Uterus (tissue), 2 donors: Measurements from ENCODE around the gene KRT4.

Source experiments
- POLR2A ChIP-seq, 2 donors: fragments of 450-650 bp; IDR thresholded peaks; one replicate each; pipeline ENCODE4 v1.6.1; 2016; ENCODE audit warnings: antibody characterized with exemption in 2 of 2, mild to moderate bottlenecking in 1 of 2, moderate library complexity in 1 of 2
- TF ChIP-seq, protein P1 (sequence below), 4 experiments: fragments of 200-600 bp in 2 of 4; fragments of 450-650 bp in 2 of 4; sonication (generic) in 2 of 4; IDR thresholded peaks; one replicate each; pipeline ENCODE4 v1.5.1; 2016 to 2019; ENCODE audit warnings: antibody characterized with exemption in 4 of 4, mild to moderate bottlenecking in 2 of 4, moderate library complexity in 1 of 4

DNA sequence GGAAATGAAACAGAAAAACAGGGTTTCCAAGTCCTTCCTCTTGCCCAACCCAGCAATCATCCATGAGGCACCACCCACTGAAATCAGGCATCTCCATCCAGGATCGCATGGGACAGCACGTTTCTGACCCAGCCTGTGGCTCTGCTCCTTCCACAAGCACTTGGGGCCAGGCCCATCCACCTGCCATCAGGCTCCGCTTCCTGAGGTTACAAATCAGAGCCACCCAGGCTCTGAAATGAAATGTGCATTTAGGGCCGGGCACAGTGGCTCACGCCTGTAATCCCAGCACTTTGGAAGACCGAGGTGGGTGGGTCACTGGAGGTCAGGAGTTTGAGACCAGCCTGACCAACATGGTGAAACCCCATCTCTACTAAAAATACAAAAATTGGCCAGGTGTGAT lies 35.6 kb upstream of the KRT4 start:
- TF ChIP-seq, protein P1, sequence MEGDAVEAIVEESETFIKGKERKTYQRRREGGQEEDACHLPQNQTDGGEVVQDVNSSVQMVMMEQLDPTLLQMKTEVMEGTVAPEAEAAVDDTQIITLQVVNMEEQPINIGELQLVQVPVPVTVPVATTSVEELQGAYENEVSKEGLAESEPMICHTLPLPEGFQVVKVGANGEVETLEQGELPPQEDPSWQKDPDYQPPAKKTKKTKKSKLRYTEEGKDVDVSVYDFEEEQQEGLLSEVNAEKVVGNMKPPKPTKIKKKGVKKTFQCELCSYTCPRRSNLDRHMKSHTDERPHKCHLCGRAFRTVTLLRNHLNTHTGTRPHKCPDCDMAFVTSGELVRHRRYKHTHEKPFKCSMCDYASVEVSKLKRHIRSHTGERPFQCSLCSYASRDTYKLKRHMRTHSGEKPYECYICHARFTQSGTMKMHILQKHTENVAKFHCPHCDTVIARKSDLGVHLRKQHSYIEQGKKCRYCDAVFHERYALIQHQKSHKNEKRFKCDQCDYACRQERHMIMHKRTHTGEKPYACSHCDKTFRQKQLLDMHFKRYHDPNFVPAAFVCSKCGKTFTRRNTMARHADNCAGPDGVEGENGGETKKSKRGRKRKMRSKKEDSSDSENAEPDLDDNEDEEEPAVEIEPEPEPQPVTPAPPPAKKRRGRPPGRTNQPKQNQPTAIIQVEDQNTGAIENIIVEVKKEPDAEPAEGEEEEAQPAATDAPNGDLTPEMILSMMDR (IDR thresholded peaks at IDR 0.05): no peak
- TF ChIP-seq POLR2A (IDR thresholded peaks at IDR 0.05): no peak
